ENCODE measurements around the gene CLRN2. TPM values are rescaled to one million over a fixed set of nuclear protein-coding genes. Genes with fewer than 3 reads are reported as not detected.

CLRN2 gene
- total RNA-seq, 1 experiment from 2014 or later, result not detected

Other genes with a start within 250 kb of the CLRN2 start
- 23.5 and 24.4 TPM in 2 replicates for gene QDPR, start 3.1 kb upstream of the CLRN2 start, total RNA-seq (2021)
- 48.1 and 53.2 TPM in 2 replicates for gene LAP3, start 62.0 kb downstream of the CLRN2 start, total RNA-seq (2021)
- 90.4 and 93.3 TPM in 2 replicates for gene MED28, start 99.5 kb downstream of the CLRN2 start, total RNA-seq (2021)

Measured in H9 (cell line).